NCI-H1694 (cell line): ENCODE data around the gene PFN1.
A peak's percentile ranks its signal among the peaks of the same experiment; 100 is the strongest.

Source experiments
- DNase-seq: peaks from one replicate; lab custom pipeline; 2025; lab: John Stamatoyannopoulos, UW

Gene PFN1

DNA sequence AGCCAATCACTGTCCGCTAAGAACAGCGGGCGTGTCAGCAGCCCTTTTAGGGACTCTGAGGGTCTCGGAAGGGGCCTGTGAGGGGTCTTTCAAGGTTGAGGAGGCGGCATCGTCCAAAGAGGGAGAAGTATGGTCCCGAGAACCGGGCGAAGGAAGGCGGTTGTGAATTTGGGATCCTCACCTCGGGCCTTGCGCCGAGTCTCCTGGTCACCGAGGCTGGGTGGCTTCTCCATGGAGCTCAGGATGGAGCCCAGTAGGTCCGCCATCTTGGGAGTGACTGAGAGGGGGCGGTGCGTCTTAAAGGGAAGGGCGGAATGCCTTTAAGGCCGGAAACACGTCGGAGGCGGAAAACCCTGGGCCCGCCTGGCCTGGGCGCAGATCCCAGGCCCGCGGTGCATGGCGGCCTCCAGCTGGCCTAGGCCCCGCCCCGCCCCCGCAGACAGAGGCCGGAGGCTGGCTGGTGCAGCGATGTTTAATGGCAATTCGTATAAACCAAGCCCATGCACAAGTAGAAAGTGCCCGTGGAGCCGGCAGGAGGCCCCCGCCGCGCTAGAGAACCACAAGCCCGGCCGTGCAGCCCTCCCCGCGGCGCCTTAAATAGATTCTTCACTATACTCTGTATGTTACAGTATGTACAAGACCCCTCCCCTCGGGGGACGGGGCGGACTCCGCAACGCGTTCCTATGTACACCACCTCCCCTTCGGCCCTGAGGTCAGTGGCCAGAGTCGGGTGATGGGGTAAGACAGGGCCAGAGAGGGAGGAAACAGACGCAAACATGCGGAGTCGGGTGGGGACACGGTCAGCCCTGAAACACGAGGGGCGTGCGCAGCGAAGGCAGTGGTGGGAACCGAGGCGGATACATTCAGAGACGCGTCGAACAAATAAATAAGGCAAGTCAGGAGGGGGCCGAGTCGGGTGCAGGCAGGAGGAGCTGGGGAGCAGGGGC lies 19.5 kb upstream of the PFN1 start, which contains the start of gene SPAG7:
SPAG7 (minus strand) TSS at position 279 of the 947 bp plus-strand sequence; CDS start at position 266, 13 bp downstream.
- DNase-seq, result peak; percentile 93

DNA sequence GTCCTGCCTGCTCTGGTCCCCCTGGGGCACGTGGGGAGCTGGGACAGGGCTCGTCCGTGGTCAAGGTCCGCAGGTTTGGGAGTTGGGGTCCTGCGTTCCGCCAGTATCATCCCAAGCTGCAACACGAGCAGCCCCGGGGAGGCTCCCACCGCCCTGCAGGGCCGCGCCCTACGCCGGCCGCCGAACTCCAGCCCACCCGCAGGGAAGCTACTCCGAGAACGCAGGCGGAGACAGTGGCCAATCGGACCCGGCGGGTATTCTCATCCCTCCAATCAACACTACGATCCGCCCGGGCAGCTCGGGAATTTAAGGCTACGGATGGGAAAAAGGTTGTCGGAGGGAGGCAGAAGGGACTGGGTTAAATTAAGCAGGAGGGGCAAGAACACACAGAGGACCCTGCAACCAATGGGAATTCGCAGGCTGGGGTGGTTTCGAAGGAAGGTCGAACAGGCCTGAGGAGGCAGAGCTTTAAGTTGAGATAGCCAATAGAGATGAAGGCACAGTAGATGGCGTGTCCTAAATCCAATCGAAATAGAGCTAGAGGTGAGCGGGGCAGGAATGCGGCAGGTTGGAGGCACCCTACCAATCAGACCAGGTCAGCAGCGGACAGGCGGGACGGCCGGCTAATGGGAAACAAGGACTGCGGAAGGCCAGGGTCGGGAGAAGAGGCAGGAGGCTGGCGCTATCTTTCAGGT lies 18.7 kb upstream of the PFN1 start:
- DNase-seq, result peak; percentile 99

GRCh38 chr17:4965311-4965986 lies 17.1 kb upstream of the PFN1 start:
- DNase-seq, result no peak

DNA sequence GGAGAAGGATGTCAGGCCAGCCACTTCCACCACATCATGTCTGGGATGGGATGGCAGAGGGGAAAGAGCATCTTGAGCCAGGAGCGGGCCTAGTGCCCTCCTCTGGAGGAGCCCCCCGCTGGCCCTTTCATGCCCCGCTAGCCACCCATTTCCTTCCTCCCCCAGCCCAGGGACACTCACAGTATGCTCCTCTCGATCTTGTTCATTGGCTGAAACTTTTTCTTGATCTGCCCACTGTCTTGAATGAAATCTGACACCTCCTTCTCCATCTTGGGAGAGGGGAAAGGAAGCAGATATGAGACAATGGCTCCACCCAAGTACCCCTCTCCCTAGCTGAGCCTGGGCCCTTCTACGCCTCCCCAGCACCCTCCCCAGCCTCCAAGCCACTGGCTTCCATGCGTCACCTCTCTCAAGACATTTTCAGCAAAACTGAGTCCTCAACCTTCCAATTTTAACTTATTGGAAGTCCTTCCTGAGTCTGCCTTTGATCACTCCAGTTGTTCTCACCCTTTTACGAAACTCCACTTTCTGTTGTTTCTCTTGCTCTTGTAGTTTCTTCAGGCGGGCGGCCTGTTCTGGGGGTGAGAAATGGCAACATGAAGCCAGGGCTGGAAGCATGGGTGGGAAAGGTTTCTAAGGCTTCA lies 12.1 kb upstream of the PFN1 start:
- no peak for DNase-seq

GRCh38 chr17:4959261-4959965 lies 11.1 kb upstream of the PFN1 start:
- no peak for DNase-seq

DNA sequence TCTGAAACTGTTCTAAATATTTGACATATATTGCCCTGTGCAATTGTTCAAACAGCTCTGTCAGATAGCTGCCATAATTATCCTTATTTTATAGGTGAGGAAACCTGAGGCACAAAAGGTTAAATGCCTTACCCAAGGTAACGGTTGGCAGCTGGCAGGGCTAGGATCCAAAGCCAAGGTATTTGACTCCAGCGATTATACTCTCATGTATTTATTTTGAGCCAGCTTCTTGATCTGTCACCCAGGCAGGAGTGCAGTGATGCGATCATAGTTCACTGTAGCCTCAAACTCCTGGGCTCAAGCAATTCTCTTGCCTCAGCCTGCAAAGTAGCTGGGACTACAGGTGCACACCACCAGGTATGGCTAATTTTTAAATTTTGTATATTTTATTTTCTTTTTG lies 9.8 kb upstream of the PFN1 start:
- no peak for DNase-seq

- no peak for DNase-seq
These were observed 8.2 kb upstream of the PFN1 start for GRCh38 chr17:4956493-4957061.

DNA sequence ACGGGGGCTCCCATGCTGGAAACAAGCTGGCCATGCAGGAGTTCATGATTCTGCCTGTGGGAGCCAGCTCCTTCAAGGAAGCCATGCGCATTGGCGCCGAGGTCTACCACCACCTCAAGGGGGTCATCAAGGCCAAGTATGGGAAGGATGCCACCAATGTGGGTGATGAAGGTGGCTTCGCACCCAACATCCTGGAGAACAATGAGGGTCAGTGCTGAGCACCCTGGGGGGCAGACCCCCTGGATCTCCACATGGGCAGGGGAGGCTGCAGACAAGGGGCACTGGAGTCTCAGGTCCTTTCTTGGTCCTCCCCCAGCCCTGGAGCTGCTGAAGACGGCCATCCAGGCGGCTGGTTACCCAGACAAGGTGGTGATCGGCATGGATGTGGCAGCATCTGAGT lies 6.8 kb upstream of the PFN1 start:
- no peak for DNase-seq

DNA sequence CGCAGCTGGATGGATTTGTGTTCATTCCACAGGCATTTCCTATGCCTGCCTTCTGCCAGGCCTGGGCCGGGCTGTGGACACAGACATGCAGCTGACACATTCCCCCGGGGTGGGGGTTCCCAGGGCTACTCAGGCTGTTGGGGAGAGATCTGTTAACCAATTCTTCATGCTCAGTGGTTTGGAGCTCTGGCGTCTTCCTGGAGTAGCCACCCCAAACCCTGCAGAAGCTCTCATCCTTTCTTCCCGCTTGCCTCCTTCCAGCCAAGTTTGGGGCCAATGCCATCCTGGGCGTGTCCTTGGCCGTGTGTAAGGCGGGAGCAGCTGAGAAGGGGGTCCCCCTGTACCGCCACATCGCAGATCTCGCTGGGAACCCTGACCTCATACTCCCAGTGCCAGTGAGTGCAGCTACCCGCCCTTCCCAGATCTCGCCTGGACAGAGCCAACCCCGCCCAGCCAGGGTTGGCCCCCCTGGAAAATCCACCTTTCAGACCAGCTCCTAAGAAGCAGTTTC lies 5.2 kb upstream of the PFN1 start:
- no peak for DNase-seq

GRCh38 chr17:4951486-4951885 lies 3.2 kb upstream of the PFN1 start:
- no peak for DNase-seq

- peak; percentile 45 for DNase-seq
These were observed 2.4 kb upstream of the PFN1 start, which contains the start of gene ENO3 for GRCh38 chr17:4950746-4951204. Gene ENO3 (plus strand): TSS chr17:4951119. CDS start chr17:4951830, 711 bp downstream.

- DNase-seq, result no peak
These were observed 1.9 kb upstream of the PFN1 start for GRCh38 chr17:4950075-4950745.

- DNase-seq, result no peak
These were observed 1.2 kb upstream of the PFN1 start for GRCh38 chr17:4949321-4950074.

- peak; percentile 77 for DNase-seq
These were observed 596 bp upstream of the PFN1 start for GRCh38 chr17:4948931-4949320.

- peak; percentile 20 for DNase-seq
These were observed 742 bp downstream of the PFN1 start for GRCh38 chr17:4947411-4948165.

DNA sequence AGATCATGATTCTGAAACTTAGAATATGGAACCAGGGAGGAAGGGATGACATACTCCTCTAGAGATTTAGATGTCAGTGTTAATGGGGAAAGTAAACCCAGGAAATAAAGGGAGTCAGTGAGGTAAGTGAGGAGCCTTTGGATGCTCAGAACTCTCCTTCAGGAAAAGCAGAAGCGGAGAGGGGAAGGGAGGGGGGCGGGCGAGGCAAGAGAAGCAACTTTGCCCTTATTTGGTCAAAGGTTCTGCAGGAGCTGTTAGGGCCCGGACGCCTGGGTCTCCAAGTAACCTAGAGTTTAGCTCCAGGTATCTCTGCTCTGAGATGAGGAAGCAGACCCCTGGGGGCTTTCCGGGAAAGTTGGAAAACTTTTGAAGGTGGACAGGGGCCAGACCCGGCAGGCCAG lies 1.3 kb downstream of the PFN1 start:
- DNase-seq, result no peak

- DNase-seq, result no peak
These were observed 1.9 kb downstream of the PFN1 start for GRCh38 chr17:4946312-4946976.

DNA sequence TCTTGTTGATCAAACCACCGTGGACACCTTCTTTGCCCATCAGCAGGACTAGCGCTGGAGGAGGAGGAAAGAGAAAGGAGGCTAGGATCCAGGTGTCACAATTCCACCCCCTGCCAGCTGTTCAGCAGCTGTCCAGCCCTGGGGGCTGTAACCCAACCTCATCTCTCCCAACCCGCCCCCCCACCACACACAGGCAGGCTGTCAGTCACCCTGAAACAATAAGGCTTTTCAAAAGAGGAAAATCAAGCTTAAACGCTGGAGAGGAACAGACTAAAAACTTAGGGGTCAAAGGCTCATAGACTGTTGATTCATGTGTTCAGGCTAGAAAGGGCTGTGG lies 2.4 kb downstream of the PFN1 start:
- DNase-seq, result no peak
